ENCODE results near the gene NFATC1. TPM values are rescaled to one million over a fixed set of nuclear protein-coding genes. Genes with fewer than 3 reads are reported as not detected.

Gene NFATC1
- polyA plus RNA-seq, 2 of the 4 experiments (the other 2 are of a cell fraction): 0.52 to 1.7 TPM

DNA sequence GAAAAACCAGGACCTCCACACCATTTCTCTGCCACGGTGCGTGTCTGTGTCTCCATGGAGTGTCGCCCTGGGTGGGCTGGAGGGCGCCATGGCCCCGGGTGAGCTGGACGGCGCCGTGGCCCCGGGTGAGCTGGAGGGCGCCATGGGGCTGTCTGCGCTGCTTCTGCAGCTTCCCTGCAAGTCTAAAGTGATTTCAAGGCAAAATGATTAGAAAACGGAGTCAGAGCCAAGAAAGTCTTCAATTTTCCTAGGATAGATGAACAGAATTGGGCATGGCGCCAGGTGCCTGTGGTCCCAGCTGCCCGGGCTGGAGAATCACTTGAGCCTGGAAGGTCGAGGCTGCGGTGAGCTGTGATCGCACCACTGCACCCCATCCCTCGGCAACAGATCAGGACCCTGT, 27.7 kb upstream of the NFATC1 start (continued):
- TF ChIP-seq, protein P1, sequence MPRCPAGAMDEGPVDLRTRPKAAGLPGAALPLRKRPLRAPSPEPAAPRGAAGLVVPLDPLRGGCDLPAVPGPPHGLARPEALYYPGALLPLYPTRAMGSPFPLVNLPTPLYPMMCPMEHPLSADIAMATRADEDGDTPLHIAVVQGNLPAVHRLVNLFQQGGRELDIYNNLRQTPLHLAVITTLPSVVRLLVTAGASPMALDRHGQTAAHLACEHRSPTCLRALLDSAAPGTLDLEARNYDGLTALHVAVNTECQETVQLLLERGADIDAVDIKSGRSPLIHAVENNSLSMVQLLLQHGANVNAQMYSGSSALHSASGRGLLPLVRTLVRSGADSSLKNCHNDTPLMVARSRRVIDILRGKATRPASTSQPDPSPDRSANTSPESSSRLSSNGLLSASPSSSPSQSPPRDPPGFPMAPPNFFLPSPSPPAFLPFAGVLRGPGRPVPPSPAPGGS (IDR thresholded peaks at IDR 0.05): no peak

DNA sequence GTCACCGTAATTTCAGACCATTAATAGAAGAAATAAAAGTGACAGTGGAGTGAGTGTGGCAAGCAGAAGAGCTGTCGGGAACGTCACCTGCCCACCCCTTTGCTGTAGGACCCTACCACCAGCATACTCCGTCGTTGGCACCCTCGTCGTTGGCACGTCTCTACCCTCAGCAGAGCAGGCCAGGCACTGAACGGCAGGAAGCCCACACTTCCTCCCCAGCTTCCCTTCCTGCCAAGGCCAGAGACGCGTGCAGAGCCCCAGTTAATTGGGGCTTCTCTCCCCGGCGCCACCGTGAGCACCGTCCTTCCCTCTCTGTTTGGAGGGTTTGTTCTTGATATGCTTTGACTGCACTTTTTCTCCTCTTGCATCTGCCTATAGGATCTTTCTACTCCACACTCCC, 27.0 kb upstream of the NFATC1 start:
- 95% methylated on average over 15 of the region's 15 CpGs for WGBS (ENCODE audit: missing lambda C conversion rate)
- no peak overlapping the region for H3K4me2 ChIP-seq
- POLR2A ChIA-PET: no interaction called here
- no peaks in the 10 kb centered on the region for H3K9me3 ChIP-seq
- no peak for FAIRE-seq
- no peak overlapping the region for H3K4me3 ChIP-seq
- no peak for TF ChIP-seq EHF (CRISPR knock-in tag; IDR thresholded peaks at IDR 0.05)
- TF ChIP-seq EHMT2 (IDR thresholded peaks at IDR 0.05; ENCODE audit: low read depth): no peak
- no peak for TF ChIP-seq SREBF2 (IDR thresholded peaks at IDR 0.05)
- TF ChIP-seq HEYL (CRISPR knock-in tag; IDR thresholded peaks at IDR 0.05): no peak
- TF ChIP-seq NPAS2 (CRISPR knock-in tag; IDR thresholded peaks at IDR 0.05; ENCODE audit: borderline replicate concordance): no peak
- TF ChIP-seq FOSL2 (IDR thresholded peaks at IDR 0.05): no peak
- no peak for TF ChIP-seq FOSL2 (CRISPR knock-in tag; IDR thresholded peaks at IDR 0.05)
- TF ChIP-seq KDM5A (IDR thresholded peaks at IDR 0.05): no peak
- no peak for TF ChIP-seq RFX5 (IDR thresholded peaks at IDR 0.05)
- TF ChIP-seq POLR2AphosphoS2 (conservative IDR thresholded peaks at IDR 0.05; ENCODE audit: low read length): no peak
- H3K27ac ChIP-seq: no peak overlapping the region
- CTCF ChIA-PET: interaction anchor here (0.9 to 1.4 kb wide), 3 partner anchors 10 to 161 kb away, joined by 3 to 4 read pairs (median 4); no protein-coding TSS in a partner anchor
- ATAC-seq: no peak
- H3K4me1 ChIP-seq: no peaks in the 10 kb centered on the region
- no peak for DNase-seq (ENCODE audit: low read depth in 1 of 2, low spot score in 1 of 2)

DNA sequence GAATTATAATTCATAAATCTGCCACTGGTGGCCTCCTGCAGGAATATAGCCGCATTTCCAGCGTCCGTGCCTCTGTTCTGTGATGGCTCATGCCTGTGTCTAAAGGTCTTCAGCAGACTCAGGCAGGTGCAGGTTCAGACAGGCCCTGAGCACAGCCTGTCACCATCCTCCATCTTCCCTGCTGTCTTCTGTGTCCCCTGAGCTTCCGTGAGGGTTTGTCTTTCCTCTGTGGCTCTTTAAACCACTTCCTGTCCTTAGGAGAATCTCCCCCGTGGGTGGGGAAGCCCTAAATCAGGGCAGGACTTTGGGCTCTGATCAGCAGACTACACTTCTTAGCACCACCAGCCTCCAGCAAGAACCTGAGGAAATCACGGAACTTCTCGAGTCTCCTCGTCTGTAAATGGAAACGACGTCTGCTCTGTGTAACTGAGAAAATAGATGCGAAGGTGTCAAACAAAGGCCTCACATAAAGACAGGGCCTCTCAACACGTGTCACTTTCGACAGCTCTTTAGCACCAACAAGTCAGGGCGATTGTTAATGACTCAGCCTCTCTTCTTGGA, 24.1 kb upstream of the NFATC1 start:
- WGBS (ENCODE audit: missing lambda C conversion rate): 89% methylated on average over 14 of the region's 14 CpGs
- ChIA-PET POLR2A (no interaction called here), CTCF (interaction anchor here (0.6 to 1.4 kb wide), 2 partner anchors 8 to 485 kb away, joined by 3 read pairs; no protein-coding TSS in a partner anchor)
- H3K4me3 ChIP-seq: no peak overlapping the region
- no peak for TF ChIP-seq ZSCAN20 (CRISPR knock-in tag; IDR thresholded peaks at IDR 0.05)
- no peak for TF ChIP-seq CBX2 (IDR thresholded peaks at IDR 0.05; ENCODE audit: borderline replicate concordance, low read depth)
- no peak for TF ChIP-seq HOXA7 (CRISPR knock-in tag; IDR thresholded peaks at IDR 0.05)
- TF ChIP-seq, protein P2, sequence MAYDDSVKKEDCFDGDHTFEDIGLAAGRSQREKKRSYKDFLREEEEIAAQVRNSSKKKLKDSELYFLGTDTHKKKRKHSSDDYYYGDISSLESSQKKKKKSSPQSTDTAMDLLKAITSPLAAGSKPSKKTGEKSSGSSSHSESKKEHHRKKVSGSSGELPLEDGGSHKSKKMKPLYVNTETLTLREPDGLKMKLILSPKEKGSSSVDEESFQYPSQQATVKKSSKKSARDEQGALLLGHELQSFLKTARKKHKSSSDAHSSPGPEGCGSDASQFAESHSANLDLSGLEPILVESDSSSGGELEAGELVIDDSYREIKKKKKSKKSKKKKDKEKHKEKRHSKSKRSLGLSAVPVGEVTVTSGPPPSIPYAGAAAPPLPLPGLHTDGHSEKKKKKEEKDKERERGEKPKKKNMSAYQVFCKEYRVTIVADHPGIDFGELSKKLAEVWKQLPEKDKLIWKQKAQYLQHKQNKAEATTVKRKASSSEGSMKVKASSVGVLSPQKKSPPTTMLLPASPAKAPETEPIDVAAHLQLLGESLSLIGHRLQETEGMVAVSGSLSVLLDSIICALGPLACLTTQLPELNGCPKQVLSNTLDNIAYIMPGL (CRISPR knock-in tag; IDR thresholded peaks at IDR 0.05; ENCODE audit: borderline replicate concordance): no peak
- no peak for TF ChIP-seq CHD4 (IDR thresholded peaks at IDR 0.05; ENCODE audit: borderline replicate concordance)
- TF ChIP-seq NR3C1 (IDR thresholded peaks at IDR 0.05): no peak
- TF ChIP-seq ESRRA (IDR thresholded peaks at IDR 0.05; ENCODE audit: borderline replicate concordance, low read length): no peak
- no peak for TF ChIP-seq MAFK (IDR thresholded peaks at IDR 0.05; ENCODE audit: partially characterized antibody)
- TF ChIP-seq CHD2 (IDR thresholded peaks at IDR 0.05; ENCODE audit: low read length, partially characterized antibody): no peak
- no peak for TF ChIP-seq KDM1A (IDR thresholded peaks at IDR 0.05; ENCODE audit: low read depth)
- no peak for TF ChIP-seq EHF (CRISPR knock-in tag; IDR thresholded peaks at IDR 0.05)
- TF ChIP-seq, protein P3, sequence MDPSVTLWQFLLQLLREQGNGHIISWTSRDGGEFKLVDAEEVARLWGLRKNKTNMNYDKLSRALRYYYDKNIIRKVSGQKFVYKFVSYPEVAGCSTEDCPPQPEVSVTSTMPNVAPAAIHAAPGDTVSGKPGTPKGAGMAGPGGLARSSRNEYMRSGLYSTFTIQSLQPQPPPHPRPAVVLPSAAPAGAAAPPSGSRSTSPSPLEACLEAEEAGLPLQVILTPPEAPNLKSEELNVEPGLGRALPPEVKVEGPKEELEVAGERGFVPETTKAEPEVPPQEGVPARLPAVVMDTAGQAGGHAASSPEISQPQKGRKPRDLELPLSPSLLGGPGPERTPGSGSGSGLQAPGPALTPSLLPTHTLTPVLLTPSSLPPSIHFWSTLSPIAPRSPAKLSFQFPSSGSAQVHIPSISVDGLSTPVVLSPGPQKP (IDR thresholded peaks at IDR 0.05; ENCODE audit: low read depth, low read length): no peak
- TF ChIP-seq POLR2AphosphoS2 (conservative IDR thresholded peaks at IDR 0.05; ENCODE audit: low read length): no peak
- no peak for TF ChIP-seq PHF8 (IDR thresholded peaks at IDR 0.05; ENCODE audit: borderline replicate concordance, low read depth)
- no peak for TF ChIP-seq POLR2A (IDR thresholded peaks at IDR 0.05; ENCODE audit: low read length)
- no peak for TF ChIP-seq FOXS1 (CRISPR knock-in tag; IDR thresholded peaks at IDR 0.05)
- TF ChIP-seq, protein P4, sequence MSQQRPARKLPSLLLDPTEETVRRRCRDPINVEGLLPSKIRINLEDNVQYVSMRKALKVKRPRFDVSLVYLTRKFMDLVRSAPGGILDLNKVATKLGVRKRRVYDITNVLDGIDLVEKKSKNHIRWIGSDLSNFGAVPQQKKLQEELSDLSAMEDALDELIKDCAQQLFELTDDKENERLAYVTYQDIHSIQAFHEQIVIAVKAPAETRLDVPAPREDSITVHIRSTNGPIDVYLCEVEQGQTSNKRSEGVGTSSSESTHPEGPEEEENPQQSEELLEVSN (IDR thresholded peaks at IDR 0.05; ENCODE audit: borderline replicate concordance, low read depth): no peak
- TF ChIP-seq ZC3H11A (IDR thresholded peaks at IDR 0.05): no peak
- no peaks in the 10 kb centered on the region for H3K4me1 ChIP-seq
- DNase-seq (ENCODE audit: low read depth in 1 of 2, low spot score in 1 of 2): no peak
- no peak for ATAC-seq
- no peak overlapping the region for H3K27ac ChIP-seq
- H3K4me2 ChIP-seq: no peak overlapping the region
- H3K9me3 ChIP-seq: no peaks in the 10 kb centered on the region
- FAIRE-seq: no peak
